ENCODE results near the gene AANAT.
"Not testable (repeated sequence)": the region's sequence is repeated elsewhere in the genome, so short reads cannot be mapped to it uniquely, and the experiment has no call there.

The AANAT gene

GRCh38 chr17:76502341-76503211 lies 35.2 kb downstream of the AANAT start:
- DNase-seq (ENCODE audit: insufficient read length, low spot score) (no peak), FAIRE-seq (no peak)

GRCh38 chr17:76504117-76504516 lies 36.7 kb downstream of the AANAT start:
- FAIRE-seq: no peak
- DNase-seq (ENCODE audit: insufficient read length, low spot score): no peak

- FAIRE-seq (peak; percentile 80), DNase-seq (ENCODE audit: insufficient read length, low spot score) (peak; percentile 73)
These were observed 39.3 kb downstream of the AANAT start for GRCh38 chr17:76506408-76507345.

- not testable (repeated sequence) for DNase-seq (ENCODE audit: insufficient read length, low spot score); FAIRE-seq
These were observed 41.2 kb downstream of the AANAT start for GRCh38 chr17:76508472-76509063.

- FAIRE-seq (no peak), DNase-seq (ENCODE audit: insufficient read length, low spot score) (no peak)
These were observed 43.4 kb downstream of the AANAT start for GRCh38 chr17:76510831-76511244.

GRCh38 chr17:76511668-76512365 lies 44.4 kb downstream of the AANAT start:
- no peak for DNase-seq (ENCODE audit: insufficient read length, low spot score)
- FAIRE-seq: no peak

GRCh38 chr17:76512366-76513305 lies 45.2 kb downstream of the AANAT start:
- DNase-seq (ENCODE audit: insufficient read length, low spot score) (no peak), FAIRE-seq (no peak)

GRCh38 chr17:76513306-76513692 lies 45.9 kb downstream of the AANAT start:
- no peak for FAIRE-seq
- DNase-seq (ENCODE audit: insufficient read length, low spot score): no peak

- not testable (repeated sequence) for DNase-seq (ENCODE audit: insufficient read length, low spot score); FAIRE-seq
These were observed 47.0 kb downstream of the AANAT start for GRCh38 chr17:76514355-76514754.

GRCh38 chr17:76515274-76515949 lies 48.0 kb downstream of the AANAT start:
- FAIRE-seq: peak; percentile 96
- DNase-seq (ENCODE audit: insufficient read length, low spot score): no peak

GRCh38 chr17:76517638-76518038 lies 50.2 kb downstream of the AANAT start:
- no peak for FAIRE-seq
- no peak for DNase-seq (ENCODE audit: insufficient read length, low spot score)

GRCh38 chr17:76519048-76519966 lies 51.9 kb downstream of the AANAT start:
- DNase-seq (ENCODE audit: insufficient read length, low spot score) (no peak), FAIRE-seq (no peak)
